ENCODE results near the gene COL6A1.

GRCh38 chr21:45940091-45940490 lies 41.5 kb upstream of the COL6A1 start:
- TF ChIP-seq CTCF (IDR thresholded peaks at IDR 0.05) (no peak), EZH2phosphoT487 (IDR thresholded peaks at IDR 0.05) (no peak), EZH2 (IDR thresholded peaks at IDR 0.05) (no peak)

All from neural progenitor cell (in vitro differentiated cells).